Omental fat pad (tissue), 4 donors: ENCODE data around the gene SLC16A5. TPM values are rescaled to one million over a fixed set of nuclear protein-coding genes. Genes with fewer than 3 reads are reported as not detected.
"Not testable (repeated sequence)": the region's sequence is repeated elsewhere in the genome, so short reads cannot be mapped to it uniquely, and the experiment has no call there.

Source experiments
- ATAC-seq: fragments of 150-250 bp; one replicate; pipeline ENCODE4 v1.9.1; 2016; ENCODE audit warnings: mild to moderate bottlenecking, moderate library complexity; ENCODE audit not compliant: low FRiP score
- DNase-seq: peaks from one replicate; pipeline ENCODE4 v3.0.0-alpha.2; 2019; ENCODE audit warnings: low spot score
- total RNA-seq, 4 donors: library from RNA; depleted of rRNA; stranded (reverse); fragments of >200 nt; gene quantifications; one replicate each; pipeline ENCODE4 v1.1.0, GENCODE V29; 2016
- TF ChIP-seq, protein P1 (sequence below), 3 donors: fragments of 450-650 bp; IDR thresholded peaks; one replicate each; pipeline ENCODE4 v1.5.1; 2016 to 2017; ENCODE audit warnings: antibody characterized with exemption in 3 of 3, mild to moderate bottlenecking in 3 of 3, moderate library complexity in 2 of 3

The SLC16A5 gene
- 10 to 100 TPM; 12.0 to 22.7 (median 16.4) TPM for total RNA-seq

GRCh38 chr17:75087558-75088453 lies at the start of gene SLC16A5:
Gene SLC16A5, plus strand, starts transcription at chr17:75087954. Its CDS starts 5,683 bp downstream, at chr17:75093637.
- TF ChIP-seq, protein P1, sequence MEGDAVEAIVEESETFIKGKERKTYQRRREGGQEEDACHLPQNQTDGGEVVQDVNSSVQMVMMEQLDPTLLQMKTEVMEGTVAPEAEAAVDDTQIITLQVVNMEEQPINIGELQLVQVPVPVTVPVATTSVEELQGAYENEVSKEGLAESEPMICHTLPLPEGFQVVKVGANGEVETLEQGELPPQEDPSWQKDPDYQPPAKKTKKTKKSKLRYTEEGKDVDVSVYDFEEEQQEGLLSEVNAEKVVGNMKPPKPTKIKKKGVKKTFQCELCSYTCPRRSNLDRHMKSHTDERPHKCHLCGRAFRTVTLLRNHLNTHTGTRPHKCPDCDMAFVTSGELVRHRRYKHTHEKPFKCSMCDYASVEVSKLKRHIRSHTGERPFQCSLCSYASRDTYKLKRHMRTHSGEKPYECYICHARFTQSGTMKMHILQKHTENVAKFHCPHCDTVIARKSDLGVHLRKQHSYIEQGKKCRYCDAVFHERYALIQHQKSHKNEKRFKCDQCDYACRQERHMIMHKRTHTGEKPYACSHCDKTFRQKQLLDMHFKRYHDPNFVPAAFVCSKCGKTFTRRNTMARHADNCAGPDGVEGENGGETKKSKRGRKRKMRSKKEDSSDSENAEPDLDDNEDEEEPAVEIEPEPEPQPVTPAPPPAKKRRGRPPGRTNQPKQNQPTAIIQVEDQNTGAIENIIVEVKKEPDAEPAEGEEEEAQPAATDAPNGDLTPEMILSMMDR (IDR thresholded peaks at IDR 0.05): no peak
- DNase-seq: no peak
- ATAC-seq: peak; percentile 87

GRCh38 chr17:75039238-75039637 lies 48.5 kb upstream of the SLC16A5 start:
- TF ChIP-seq, protein P1 (IDR thresholded peaks at IDR 0.05): no peak
- ATAC-seq (no peak), DNase-seq (no peak)

DNA sequence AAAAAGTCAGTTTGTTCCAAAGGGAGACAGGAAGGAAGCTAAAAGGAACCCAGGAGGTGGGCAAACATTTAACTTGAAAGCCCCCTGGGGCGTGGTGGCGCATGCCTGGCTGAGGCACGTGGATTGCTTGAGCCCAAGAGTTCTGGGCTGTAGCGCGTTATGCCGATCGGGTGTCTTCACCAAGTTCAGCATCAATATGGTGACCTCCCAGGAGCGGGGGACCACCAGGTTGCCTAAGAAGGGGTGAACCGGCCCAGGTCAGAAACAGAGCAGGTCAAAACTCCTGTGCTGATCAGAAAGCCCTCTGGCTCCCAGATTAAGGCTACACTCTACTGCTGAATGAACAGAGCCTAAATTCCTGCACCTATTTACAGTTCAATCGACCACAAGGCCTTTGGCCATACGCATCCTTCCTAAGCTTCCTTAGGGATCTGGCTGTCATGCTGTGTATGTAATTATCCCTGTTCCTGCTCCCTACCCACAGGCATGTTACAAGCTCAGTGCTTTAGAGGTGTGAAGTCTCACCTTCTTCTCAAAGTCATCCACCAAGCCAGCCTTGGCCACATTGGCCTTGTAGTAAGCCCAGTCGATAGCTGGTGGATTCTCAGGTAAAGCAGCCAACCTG lies 46.0 kb upstream of the SLC16A5 start:
- DNase-seq (no peak), ATAC-seq (no peak)
- TF ChIP-seq, protein P1 (IDR thresholded peaks at IDR 0.05): no peak

GRCh38 chr17:75043789-75044188 lies 44.0 kb upstream of the SLC16A5 start:
- DNase-seq, ATAC-seq: not testable (repeated sequence)

- no peak for ATAC-seq
- TF ChIP-seq, protein P1 (IDR thresholded peaks at IDR 0.05): no peak
Observed at GRCh38 chr17:75044716-75045115, 43.0 kb upstream of the SLC16A5 start.

GRCh38 chr17:75045946-75046406 lies 41.8 kb upstream of the SLC16A5 start:
- not testable (repeated sequence) for ATAC-seq, DNase-seq

More at GRCh38 chr17:75044716-75045115, 43.0 kb upstream of the SLC16A5 start:
- no peak for DNase-seq

- DNase-seq (peak; percentile 68), ATAC-seq (peak; percentile 94)
- TF ChIP-seq, protein P1 (IDR thresholded peaks at IDR 0.05): no peak
Observed at GRCh38 chr17:75046407-75047289, 41.1 kb upstream of the SLC16A5 start, which contains the start of the genes ATP5PD and KCTD2. Gene ATP5PD, minus strand, starts transcription at chr17:75046969. Its CDS starts 4,319 bp downstream, at chr17:75042650. Gene KCTD2, plus strand, starts transcription at chr17:75047225. Its CDS starts 26 bp downstream, at chr17:75047251.
